Fibroblast of pulmonary artery (primary cell): ENCODE data around the gene ELOVL2.

Experiments used
- DNase-seq: peaks from one replicate; pipeline ENCODE4 v3.0.0-alpha.2; 2010; ENCODE audit warnings: low read depth
- H3K4me3 ChIP-seq: replicated peaks from 2 replicates; pipeline ENCODE4 v1.5.1; 2011; ENCODE audit warnings: low read depth, mild to moderate bottlenecking, control low read depth, low read length, moderate library complexity
- TF ChIP-seq, protein P1 (sequence below): IDR thresholded peaks from 2 replicates; pipeline ENCODE4 v1.5.1; 2011; ENCODE audit warnings: mild to moderate bottlenecking, control low read depth, low read length, inconsistent platforms; ENCODE audit errors: missing control alignments

The ELOVL2 gene

GRCh38 chr6:10972196-10972595, 71.9 kb downstream of the ELOVL2 start:
- DNase-seq: no peak
- TF ChIP-seq, protein P1, sequence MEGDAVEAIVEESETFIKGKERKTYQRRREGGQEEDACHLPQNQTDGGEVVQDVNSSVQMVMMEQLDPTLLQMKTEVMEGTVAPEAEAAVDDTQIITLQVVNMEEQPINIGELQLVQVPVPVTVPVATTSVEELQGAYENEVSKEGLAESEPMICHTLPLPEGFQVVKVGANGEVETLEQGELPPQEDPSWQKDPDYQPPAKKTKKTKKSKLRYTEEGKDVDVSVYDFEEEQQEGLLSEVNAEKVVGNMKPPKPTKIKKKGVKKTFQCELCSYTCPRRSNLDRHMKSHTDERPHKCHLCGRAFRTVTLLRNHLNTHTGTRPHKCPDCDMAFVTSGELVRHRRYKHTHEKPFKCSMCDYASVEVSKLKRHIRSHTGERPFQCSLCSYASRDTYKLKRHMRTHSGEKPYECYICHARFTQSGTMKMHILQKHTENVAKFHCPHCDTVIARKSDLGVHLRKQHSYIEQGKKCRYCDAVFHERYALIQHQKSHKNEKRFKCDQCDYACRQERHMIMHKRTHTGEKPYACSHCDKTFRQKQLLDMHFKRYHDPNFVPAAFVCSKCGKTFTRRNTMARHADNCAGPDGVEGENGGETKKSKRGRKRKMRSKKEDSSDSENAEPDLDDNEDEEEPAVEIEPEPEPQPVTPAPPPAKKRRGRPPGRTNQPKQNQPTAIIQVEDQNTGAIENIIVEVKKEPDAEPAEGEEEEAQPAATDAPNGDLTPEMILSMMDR: no peak
- no peak overlapping the region for H3K4me3 ChIP-seq

- TF ChIP-seq, protein P1: no peak
- DNase-seq: no peak
- H3K4me3 ChIP-seq: no peak overlapping the region
Observed at GRCh38 chr6:10970731-10971130, 73.4 kb downstream of the ELOVL2 start.

- DNase-seq: peak; percentile 56
- TF ChIP-seq, protein P1: no peak
Observed at GRCh38 chr6:10968776-10969175, 75.3 kb downstream of the ELOVL2 start.

DNA sequence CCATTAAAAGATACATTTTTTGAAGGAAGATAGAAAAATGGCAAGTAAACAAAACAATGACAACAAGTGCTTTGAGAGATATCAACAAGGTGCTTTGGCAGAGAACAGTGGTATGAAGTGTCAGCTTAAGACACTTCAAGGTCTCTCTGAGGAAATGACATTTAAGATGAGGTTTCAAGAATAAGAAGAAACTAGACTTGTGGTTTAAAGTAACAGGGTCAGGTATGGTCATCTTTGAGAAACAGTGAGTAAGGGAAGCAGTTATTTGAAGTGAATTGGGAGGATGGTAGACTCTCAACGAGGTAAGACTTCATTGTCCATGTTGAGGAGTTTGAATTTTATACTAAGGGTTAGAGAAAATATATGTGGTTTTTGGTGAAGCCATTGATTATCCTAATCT, 79.4 kb downstream of the ELOVL2 start:
- H3K4me3 ChIP-seq: no peak overlapping the region
- no peak for DNase-seq
- TF ChIP-seq, protein P1: no peak

More at GRCh38 chr6:10968776-10969175, 75.3 kb downstream of the ELOVL2 start:
- no peak overlapping the region for H3K4me3 ChIP-seq

- no peak overlapping the region for H3K4me3 ChIP-seq
- peak; percentile 3 for DNase-seq
Observed at GRCh38 chr6:10963113-10963512, 81.0 kb downstream of the ELOVL2 start.

GRCh38 chr6:10962673-10963072, 81.4 kb downstream of the ELOVL2 start:
- TF ChIP-seq, protein P1: no peak
- DNase-seq: peak; percentile 90
- no peak overlapping the region for H3K4me3 ChIP-seq

More at GRCh38 chr6:10963113-10963512, 81.0 kb downstream of the ELOVL2 start:
- TF ChIP-seq, protein P1: no peak

GRCh38 chr6:10961837-10962236, 82.3 kb downstream of the ELOVL2 start:
- TF ChIP-seq, protein P1: no peak
- no peak for DNase-seq

More at GRCh38 chr6:10961837-10962236, 82.3 kb downstream of the ELOVL2 start:
- no peak overlapping the region for H3K4me3 ChIP-seq
